SK-N-SH (cell line): ENCODE measurements around the gene RPS6KA5. TPM values are rescaled to one million over a fixed set of nuclear protein-coding genes. Genes with fewer than 3 reads are reported as not detected.

Source experiments
- CTCF ChIA-PET: fragments of 300-600, 350-600 bp; formaldehyde crosslinking; extraction: SDS; loops from one replicate; lab custom pipeline; 2021; lab: Yijun Ruan, JAX
- POLR2A ChIA-PET: fragments of 350-600 bp; sonication (Branson Sonifier 250); formaldehyde crosslinking; extraction: SDS; loops from one replicate; lab custom pipeline; 2020; ENCODE audit warnings: antibody characterized with exemption, inconsistent platforms; lab: Yijun Ruan, JAX
- DNase-seq: peaks from one replicate; pipeline ENCODE4 v3.0.0; 2012
- H2AFZ ChIP-seq: fragments of 200-600 bp; sonication (generic); 2 replicates; pipeline ENCODE4 v1.8.1; 2016; ENCODE audit warnings: antibody characterized with exemption, mild to moderate bottlenecking, low read depth
- H3F3A ChIP-seq: fragments of 200-600 bp; sonication (generic); replicated peaks from 2 replicates; pipeline ENCODE3; 2016; ENCODE audit warnings: antibody characterized with exemption, mild to moderate bottlenecking; ENCODE audit not compliant: insufficient read depth
- H3K27ac ChIP-seq, 2 experiments: fragments of 200-500 bp in 1 of 2; fragments of 200-600 bp in 1 of 2; sonication (Bioruptor generic) in 1 of 2; sonication (generic), shearing (Covaris generic) in 1 of 2; 2 replicates each; pipeline versions ENCODE4 v1.5.1 to v1.6.1; 2014 to 2016; ENCODE audit warnings: low read depth in 2 of 2, inconsistent platforms in 1 of 2, low read length in 1 of 2, mild to moderate bottlenecking in 1 of 2, mixed read lengths in 1 of 2
- H3K27me3 ChIP-seq: fragments of 200-600 bp; sonication (generic), shearing (Covaris generic); 2 replicates; pipeline ENCODE4 v1.6.1; 2016; ENCODE audit warnings: mixed run types; ENCODE audit not compliant: insufficient read depth
- H3K36me3 ChIP-seq, 2 experiments: fragments of 200-500 bp in 1 of 2; fragments of 200-600 bp in 1 of 2; sonication (Bioruptor generic) in 1 of 2; sonication (generic) in 1 of 2; replicated peaks in 1 of 2; 2 replicates each; pipeline versions ENCODE3 to v1.5.1; 2014 to 2016; ENCODE audit warnings: low read length in 1 of 2, mild to moderate bottlenecking in 1 of 2; ENCODE audit not compliant: insufficient read depth in 2 of 2, control insufficient read depth in 1 of 2
- H3K4me1 ChIP-seq, 2 experiments: fragments of 200-500 bp in 1 of 2; fragments of 200-600 bp in 1 of 2; sonication (Bioruptor generic) in 1 of 2; sonication (generic), shearing (Covaris generic) in 1 of 2; 2 replicates each; pipeline versions ENCODE4 v1.5.1 to v1.6.1; 2014 to 2016; ENCODE audit warnings: low read depth in 1 of 2, low read length in 1 of 2, mixed run types in 1 of 2; ENCODE audit not compliant: insufficient read depth in 2 of 2, control insufficient read depth in 1 of 2
- H3K4me2 ChIP-seq: fragments of 200-600 bp; sonication (generic), shearing (Covaris generic); 2 replicates; pipeline ENCODE4 v1.6.1; 2017; ENCODE audit warnings: mixed run types
- H3K4me3 ChIP-seq, 2 experiments: fragments of 200-500 bp in 1 of 2; fragments of 200-600 bp in 1 of 2; sonication (Bioruptor generic) in 1 of 2; sonication (generic), shearing (Covaris generic) in 1 of 2; 2 replicates each; pipeline versions ENCODE4 v1.5.1 to v1.8.1; 2014 to 2016; ENCODE audit warnings: low read depth in 2 of 2, inconsistent platforms in 1 of 2, low read length in 1 of 2, mild to moderate bottlenecking in 1 of 2, mixed read lengths in 1 of 2, moderate library complexity in 1 of 2
- H3K79me2 ChIP-seq: fragments of 200-600 bp; sonication (generic); 2 replicates; pipeline ENCODE4 v1.8.1; 2017; ENCODE audit warnings: mild to moderate bottlenecking; ENCODE audit not compliant: insufficient read depth
- H3K9ac ChIP-seq: fragments of 200-600 bp; sonication (generic); 2 replicates; pipeline ENCODE4 v1.6.1; 2017; ENCODE audit warnings: mixed run types
- H3K9me2 ChIP-seq: fragments of 200-600 bp; sonication (generic); 2 replicates; pipeline ENCODE4 v1.6.1; 2017; ENCODE audit warnings: mixed run types
- H3K9me3 ChIP-seq: fragments of 200-600 bp; sonication (generic); 2 replicates; pipeline ENCODE4 v1.6.1; 2017; ENCODE audit warnings: mixed run types, mild to moderate bottlenecking, moderate library complexity
- H4K20me1 ChIP-seq: fragments of 200-600 bp; sonication (generic); 2 replicates; pipeline ENCODE4 v1.6.1; 2017; ENCODE audit warnings: mild to moderate bottlenecking, mixed run types; ENCODE audit not compliant: insufficient read depth
- CHD2 ChIP-seq: fragments of 150-350 bp; IDR thresholded peaks from 2 replicates; pipeline ENCODE4 v1.6.1; 2018; ENCODE audit warnings: low read length; ENCODE audit not compliant: partially characterized antibody
- CTCF ChIP-seq: fragments of 200-600 bp; sonication (generic); IDR thresholded peaks from 2 replicates; pipeline ENCODE4 v1.6.1; 2017; ENCODE audit warnings: antibody characterized with exemption, mild to moderate bottlenecking, moderate library complexity
- EZH2phosphoT487 ChIP-seq: fragments of 200-600 bp; sonication (generic); IDR thresholded peaks from 2 replicates; pipeline ENCODE4 v1.6.1; 2017; ENCODE audit warnings: low read depth, mixed run types, mild to moderate bottlenecking, antibody characterized with exemption, moderate library complexity, borderline replicate concordance
- GATA2 ChIP-seq: sonication (generic); formaldehyde crosslinking; IDR thresholded peaks from 2 replicates; pipeline ENCODE4 v1.5.0; 2020; ENCODE audit warnings: mild to moderate bottlenecking, missing genetic modification reagents
- JUND ChIP-seq: IDR thresholded peaks from 2 replicates; pipeline ENCODE4 v1.4.0; 2012
- MEF2A ChIP-seq: IDR thresholded peaks from 2 replicates; pipeline ENCODE4 v1.4.0; 2012; ENCODE audit warnings: low read depth, borderline replicate concordance
- MXI1 ChIP-seq: IDR thresholded peaks from 2 replicates; pipeline ENCODE4 v1.6.1; 2012; ENCODE audit warnings: mild to moderate bottlenecking, low read depth, low read length, improper control_type of control experiment
- NRF1 ChIP-seq: IDR thresholded peaks from 2 replicates; pipeline ENCODE4 v1.6.1; 2012; ENCODE audit warnings: low read depth, mild to moderate bottlenecking, low read length
- RCOR1 ChIP-seq: fragments of 150-350 bp; IDR thresholded peaks from 2 replicates; pipeline ENCODE4 v1.6.1; 2017; ENCODE audit warnings: antibody characterized with exemption, low read length
- RFX5 ChIP-seq: IDR thresholded peaks from 2 replicates; pipeline ENCODE4 v1.6.1; 2012; ENCODE audit warnings: mild to moderate bottlenecking, improper control_type of control experiment, low read length
- RXRA ChIP-seq: IDR thresholded peaks from 2 replicates; pipeline ENCODE4 v1.4.0; 2012; ENCODE audit warnings: low read depth, mild to moderate bottlenecking, borderline replicate concordance
- SMC3 ChIP-seq: IDR thresholded peaks from 2 replicates; pipeline ENCODE4 v1.6.1; 2012; ENCODE audit warnings: low read depth, low read length, improper control_type of control experiment
- TAF1 ChIP-seq: IDR thresholded peaks from 2 replicates; pipeline ENCODE4 v1.6.1; 2012; ENCODE audit warnings: low read depth, mild to moderate bottlenecking, low read length, moderate library complexity, borderline replicate concordance
- TCF12 ChIP-seq: IDR thresholded peaks from 2 replicates; pipeline ENCODE4 v1.4.0; 2012
- USF1 ChIP-seq: IDR thresholded peaks from 2 replicates; pipeline ENCODE4 v1.4.0; 2012; ENCODE audit warnings: low read depth, borderline replicate concordance
- YY1 ChIP-seq: IDR thresholded peaks from 2 replicates; pipeline ENCODE4 v1.4.0; 2012; ENCODE audit warnings: low read depth, mild to moderate bottlenecking
- WGBS: methylation state at CpG from one replicate; pipeline ENCODE4 v1.1.6; 2017; ENCODE audit warnings: low lambda C conversion rate; 5-methylcytosine and 5-hydroxymethylcytosine counted together
- polyA plus RNA-seq, 3 experiments: library from polyadenylated mRNA; depleted of rRNA; stranded (reverse); fragments of >200 nt; gene quantifications; 2 replicates each; pipeline ENCODE4 v1.2.3, GENCODE V29; 2012
- TF ChIP-seq, protein P1 (sequence below): IDR thresholded peaks from 2 replicates; pipeline ENCODE4 v1.4.0; 2012; ENCODE audit warnings: low read depth
- TF ChIP-seq, protein P2 (sequence below): IDR thresholded peaks from 2 replicates; pipeline ENCODE4 v1.6.1; 2012; ENCODE audit warnings: mild to moderate bottlenecking, low read depth, low read length, moderate library complexity

Gene RPS6KA5
- polyA plus RNA-seq, 1 of the 3 experiments (the other 2 are of a cell fraction), result 0.67 TPM

DNA sequence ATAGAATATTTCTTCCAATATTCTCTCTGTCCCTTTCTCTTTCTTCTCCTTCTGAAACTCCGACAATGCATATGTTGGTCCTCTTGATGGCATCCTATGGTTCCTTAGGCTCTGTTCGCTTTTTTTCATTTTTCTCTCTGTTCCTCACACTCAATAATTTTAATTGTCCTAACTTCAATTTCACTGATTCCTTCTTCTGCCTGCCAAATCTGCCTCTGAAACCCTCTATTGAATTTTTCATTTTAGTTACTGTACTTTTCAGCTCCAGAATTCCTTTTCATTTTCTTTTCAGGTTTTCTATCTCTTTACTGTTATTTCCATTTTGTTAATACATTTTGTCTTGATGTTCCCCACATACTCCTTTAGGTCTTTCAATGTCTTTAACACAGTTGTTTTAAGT, 177.2 kb downstream of the RPS6KA5 start:
- ChIA-PET CTCF (interaction anchor here (1.0 kb wide), 1 partner anchor 8 kb away, joined by 3 read pairs; no protein-coding TSS in a partner anchor), POLR2A (no interaction called here)
- H3K4me2 ChIP-seq, result no peak overlapping the region
- no peaks in the 10 kb centered on the region for H3K79me2 ChIP-seq
- no peaks in the 10 kb centered on the region for H3K27me3 ChIP-seq
- no peaks in the 10 kb centered on the region for H3K9me2 ChIP-seq
- H3K27ac ChIP-seq, result no peak overlapping the region
- peaks cover 9% of the 10 kb centered on the region; the same call in 1 of the 2 replicates for H3K9me3 ChIP-seq
- H3F3A ChIP-seq, result no peaks in the 10 kb centered on the region
- no peak for DNase-seq
- TF ChIP-seq JUND, result no peak
- TF ChIP-seq CTCF, result no peak
- no peak for TF ChIP-seq TAF1
- no peak for TF ChIP-seq MXI1
- no peak for TF ChIP-seq NRF1
- TF ChIP-seq RCOR1, result no peak
- TF ChIP-seq MEF2A, result no peak
- no peak for TF ChIP-seq RFX5
- no peak for TF ChIP-seq CHD2
- no peak for TF ChIP-seq TCF12
- TF ChIP-seq YY1, result no peak
- TF ChIP-seq GATA2 (CRISPR knock-in tag), result no peak
- no peak for TF ChIP-seq USF1
- no peak for TF ChIP-seq SMC3
- no peak for TF ChIP-seq RXRA
- TF ChIP-seq, protein P1, sequence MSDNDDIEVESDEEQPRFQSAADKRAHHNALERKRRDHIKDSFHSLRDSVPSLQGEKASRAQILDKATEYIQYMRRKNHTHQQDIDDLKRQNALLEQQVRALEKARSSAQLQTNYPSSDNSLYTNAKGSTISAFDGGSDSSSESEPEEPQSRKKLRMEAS, result no peak
- TF ChIP-seq, protein P2, sequence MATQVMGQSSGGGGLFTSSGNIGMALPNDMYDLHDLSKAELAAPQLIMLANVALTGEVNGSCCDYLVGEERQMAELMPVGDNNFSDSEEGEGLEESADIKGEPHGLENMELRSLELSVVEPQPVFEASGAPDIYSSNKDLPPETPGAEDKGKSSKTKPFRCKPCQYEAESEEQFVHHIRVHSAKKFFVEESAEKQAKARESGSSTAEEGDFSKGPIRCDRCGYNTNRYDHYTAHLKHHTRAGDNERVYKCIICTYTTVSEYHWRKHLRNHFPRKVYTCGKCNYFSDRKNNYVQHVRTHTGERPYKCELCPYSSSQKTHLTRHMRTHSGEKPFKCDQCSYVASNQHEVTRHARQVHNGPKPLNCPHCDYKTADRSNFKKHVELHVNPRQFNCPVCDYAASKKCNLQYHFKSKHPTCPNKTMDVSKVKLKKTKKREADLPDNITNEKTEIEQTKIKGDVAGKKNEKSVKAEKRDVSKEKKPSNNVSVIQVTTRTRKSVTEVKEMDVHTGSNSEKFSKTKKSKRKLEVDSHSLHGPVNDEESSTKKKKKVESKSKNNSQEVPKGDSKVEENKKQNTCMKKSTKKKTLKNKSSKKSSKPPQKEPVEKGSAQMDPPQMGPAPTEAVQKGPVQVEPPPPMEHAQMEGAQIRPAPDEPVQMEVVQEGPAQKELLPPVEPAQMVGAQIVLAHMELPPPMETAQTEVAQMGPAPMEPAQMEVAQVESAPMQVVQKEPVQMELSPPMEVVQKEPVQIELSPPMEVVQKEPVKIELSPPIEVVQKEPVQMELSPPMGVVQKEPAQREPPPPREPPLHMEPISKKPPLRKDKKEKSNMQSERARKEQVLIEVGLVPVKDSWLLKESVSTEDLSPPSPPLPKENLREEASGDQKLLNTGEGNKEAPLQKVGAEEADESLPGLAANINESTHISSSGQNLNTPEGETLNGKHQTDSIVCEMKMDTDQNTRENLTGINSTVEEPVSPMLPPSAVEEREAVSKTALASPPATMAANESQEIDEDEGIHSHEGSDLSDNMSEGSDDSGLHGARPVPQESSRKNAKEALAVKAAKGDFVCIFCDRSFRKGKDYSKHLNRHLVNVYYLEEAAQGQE, result no peak
- TF ChIP-seq EZH2phosphoT487, result no peak
- no peaks in the 10 kb centered on the region for H4K20me1 ChIP-seq
- H3K4me3 ChIP-seq, result no peak overlapping the region
- no peaks in the 10 kb centered on the region for H3K36me3 ChIP-seq
- H3K4me1 ChIP-seq, result no peaks in the 10 kb centered on the region
- H2AFZ ChIP-seq, result no peak overlapping the region
- 91% methylated on average over 2 of the region's 2 CpGs for WGBS
- H3K9ac ChIP-seq, result no peak overlapping the region
